Raji (cell line): Measurements from ENCODE around the gene PHYKPL.

Experiments used
- POLR2A ChIP-seq: IDR thresholded peaks from 2 replicates; pipeline ENCODE4 v1.6.1; 2011; ENCODE audit warnings: low read depth, low read length, control low read depth; ENCODE audit not compliant: insufficient read depth

PHYKPL gene

DNA sequence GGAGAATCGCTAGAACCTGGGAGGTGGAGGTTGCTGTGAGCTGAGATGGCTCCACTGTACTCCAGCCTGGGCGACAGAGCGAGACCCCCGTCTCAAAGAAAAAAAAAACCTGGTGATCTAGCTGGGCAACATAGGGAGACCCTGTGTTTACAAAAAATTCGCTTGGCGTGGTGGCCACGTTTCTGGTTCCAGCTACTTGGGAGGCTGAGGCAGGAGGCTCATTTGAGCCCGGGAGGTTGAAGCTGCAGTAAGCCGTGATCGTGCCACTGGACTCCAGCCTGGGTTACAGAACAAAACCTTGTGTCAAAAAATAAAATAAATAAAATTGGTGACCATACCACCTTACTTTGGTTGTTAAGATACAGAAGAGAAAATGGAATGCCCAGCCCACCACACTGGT is 30.1 kb downstream of the PHYKPL start:
- no peak for TF ChIP-seq POLR2A

DNA sequence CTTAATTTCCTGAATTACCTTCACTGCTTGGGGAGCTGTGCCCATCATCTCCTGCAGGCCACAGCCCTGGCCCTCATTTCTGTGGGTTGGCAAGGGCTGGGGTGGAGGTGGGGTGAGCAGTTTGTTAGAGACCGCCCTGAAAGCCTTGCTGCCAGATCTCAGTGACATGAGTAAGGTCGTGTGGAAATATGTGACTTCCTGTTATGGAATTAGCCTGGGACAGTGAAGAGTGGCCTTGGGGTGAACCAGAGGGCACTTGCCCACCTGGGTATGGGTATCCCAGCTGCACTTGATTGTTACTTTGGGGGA is 30.7 kb downstream of the PHYKPL start:
- no peak for TF ChIP-seq POLR2A

DNA sequence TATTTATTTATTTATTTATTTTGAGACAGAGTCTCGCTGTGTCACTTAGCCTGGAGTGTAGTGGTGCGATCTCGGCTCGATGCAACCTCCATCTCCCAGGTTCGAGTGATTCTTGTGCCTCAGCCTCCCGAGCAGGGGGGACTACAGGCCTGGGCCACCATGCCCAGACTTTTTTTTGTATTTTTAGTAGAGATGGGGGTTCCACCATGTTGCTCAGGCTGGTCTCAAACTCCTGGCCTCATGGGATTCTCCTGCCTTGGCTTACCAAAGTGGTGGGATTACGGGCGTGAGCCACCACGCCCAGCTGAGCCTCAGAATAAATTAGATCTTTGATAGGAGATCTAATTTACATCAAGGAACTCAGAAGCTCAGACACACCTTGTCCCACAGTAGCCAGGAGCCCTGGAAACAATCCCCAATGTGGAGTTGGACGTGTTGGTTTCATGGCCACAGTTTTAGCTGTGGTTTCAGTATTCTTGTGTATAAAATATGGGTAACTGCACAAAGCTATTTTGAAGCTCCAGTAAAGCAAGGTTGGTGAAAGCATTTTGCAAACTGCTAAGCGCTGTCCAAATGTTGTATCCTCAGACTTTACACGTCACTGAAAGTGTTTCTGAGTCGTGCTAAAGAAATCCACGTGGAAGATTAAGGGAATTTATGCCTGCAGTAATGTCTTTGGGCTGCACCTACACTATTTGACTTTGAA is 31.2 kb downstream of the PHYKPL start:
- no peak for TF ChIP-seq POLR2A

DNA sequence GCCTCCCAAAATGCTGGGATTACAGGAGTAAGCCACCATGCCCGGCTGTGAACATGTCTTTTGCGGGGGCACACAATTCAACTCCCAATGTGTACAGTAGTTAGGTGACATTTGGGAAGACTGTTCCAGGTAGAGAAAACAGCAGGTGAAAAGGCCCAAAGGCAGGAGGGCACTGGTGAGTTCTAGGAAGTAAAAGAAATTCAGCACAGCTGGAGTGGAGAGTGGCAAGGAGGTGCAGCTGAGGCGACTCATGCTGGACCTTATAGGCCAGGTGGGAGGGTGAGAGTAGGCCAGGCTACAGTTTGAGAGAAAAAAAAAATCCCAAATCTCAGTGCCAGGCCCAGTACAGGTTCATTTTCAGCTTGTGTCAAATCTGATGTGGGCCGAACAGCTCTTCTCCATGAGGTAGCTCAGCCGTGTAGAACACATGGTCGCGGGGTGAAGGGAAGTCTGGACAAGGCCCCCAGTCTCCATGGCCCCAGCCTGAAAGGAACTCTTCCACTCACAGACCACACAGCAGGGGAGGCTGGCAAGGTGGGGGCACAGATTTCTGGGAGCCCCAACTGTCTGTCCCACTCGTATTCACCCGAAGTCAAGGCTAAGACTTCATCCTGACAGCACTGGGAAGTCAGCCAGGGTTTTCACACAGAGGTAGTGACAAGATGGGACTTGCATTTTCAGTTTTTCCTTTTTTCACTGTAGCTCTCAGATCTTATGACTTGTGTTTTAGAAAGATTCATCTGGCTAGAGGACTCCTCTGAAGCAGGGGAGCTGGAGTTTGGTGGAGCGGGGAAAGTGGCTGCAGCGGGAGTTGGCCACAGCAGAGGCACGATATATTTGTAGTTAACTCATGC is 32.8 kb downstream of the PHYKPL start:
- no peak for TF ChIP-seq POLR2A

DNA sequence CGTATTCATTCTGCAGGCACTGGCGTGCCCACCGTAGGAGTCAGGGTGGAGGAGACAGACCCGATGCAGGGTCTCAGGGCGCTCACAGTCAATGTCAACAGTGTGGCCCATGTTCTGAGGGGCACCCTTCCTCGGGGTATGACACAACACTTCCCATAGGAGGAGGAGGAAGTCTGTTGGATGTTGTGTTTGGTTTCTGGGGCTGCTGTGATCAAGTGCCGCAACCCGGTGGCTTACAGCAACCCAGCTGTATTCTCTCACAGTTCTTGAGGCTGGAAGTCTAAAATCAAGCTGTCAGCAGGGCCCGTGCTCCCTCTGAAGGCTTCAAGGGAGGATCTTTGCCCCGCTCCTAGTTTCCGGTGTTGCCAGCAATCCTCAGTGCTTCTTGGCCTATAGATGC is 33.9 kb downstream of the PHYKPL start:
- TF ChIP-seq POLR2A, result no peak

DNA sequence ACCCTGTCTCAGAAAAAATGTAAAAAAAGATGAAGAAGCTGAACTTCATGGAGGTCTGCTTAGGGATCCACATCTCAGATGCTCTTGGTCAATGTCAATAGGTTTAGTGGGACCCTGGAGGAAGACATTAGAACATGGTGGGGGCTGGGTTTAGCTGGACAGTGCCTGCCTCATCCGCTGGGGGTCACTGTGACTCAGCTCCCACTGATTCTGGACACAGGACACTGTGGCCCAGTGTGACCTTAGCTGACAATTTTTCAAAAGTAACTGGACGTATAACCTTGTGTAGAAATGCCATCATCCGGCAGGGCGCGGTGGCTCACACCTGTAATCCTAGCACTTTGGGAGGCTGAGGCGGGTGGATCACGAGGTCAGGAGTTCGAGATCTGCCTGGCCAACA is 35.6 kb downstream of the PHYKPL start:
- no peak for TF ChIP-seq POLR2A

DNA sequence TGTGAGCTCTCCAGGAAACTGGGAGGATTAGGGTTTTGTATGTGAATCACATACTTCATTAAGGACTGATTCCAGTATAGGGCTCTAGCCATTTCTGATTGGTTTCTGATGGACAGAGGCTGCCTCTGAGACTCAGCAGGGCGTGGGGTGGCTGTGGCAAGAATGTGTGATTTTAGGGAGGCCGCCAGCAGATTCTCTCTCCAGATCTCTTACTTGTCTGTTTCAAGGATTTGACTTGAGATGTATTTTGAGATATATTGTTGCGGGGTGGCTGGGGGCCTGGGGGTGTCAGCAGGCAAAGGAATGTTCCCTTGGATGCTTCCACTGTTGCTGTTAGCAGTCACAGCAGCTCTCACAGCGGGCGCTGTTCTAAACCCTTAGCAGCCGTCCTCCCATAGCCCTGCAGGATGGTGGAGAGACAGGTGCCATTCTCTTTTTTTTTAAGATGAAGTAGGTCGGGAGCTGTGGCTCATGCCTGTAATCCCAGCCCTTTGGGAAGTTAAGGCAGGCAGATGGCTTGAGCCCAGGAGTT is 36.3 kb downstream of the PHYKPL start:
- no peak for TF ChIP-seq POLR2A

DNA sequence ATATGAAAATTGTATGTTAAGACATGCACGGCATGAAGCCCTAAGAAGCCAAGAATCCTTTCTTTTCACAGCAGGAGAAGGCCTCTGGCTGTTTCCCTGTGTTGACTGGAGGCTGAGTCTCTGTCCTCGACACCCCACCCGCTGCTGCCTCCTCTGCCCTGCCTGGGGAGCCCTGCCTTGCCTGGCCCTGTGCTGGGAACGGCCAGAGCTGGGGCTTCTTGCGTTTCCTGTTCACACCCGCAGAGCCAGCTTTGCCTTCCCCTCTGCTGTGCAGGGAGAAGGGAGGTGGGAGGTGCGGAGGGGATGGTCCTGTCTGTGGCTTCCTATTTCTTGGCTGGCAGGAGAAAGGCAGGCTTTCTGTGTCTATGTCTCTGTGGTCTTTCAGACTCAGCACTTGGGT is 38.6 kb downstream of the PHYKPL start:
- no peak for TF ChIP-seq POLR2A

DNA sequence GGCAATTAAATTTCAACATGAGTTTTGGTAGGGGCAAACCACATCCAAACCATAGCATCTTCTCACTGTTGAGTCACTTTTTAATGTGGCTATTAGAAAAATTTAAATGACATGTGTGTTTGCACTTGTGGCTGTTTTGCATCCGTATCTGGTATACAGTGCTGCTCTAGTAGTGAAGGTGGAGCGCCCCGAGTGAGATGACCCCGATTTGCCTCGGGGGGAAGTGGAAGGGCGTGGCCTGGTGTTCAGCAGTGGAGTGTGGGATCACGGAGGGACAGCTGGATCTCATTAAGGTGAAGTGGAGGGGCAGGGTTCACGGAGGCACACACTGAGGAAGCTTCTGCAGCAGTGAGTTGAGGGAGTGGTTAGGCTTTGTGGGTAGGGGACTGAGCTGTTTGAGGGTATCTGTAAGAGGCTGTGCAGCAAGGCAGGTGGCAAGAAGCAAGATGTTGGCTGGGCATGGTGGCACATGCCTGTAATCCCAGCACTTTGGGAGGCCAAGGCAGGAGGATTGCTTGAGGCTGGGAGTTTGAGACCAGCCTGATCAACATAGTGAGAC is 39.3 kb downstream of the PHYKPL start:
- no peak for TF ChIP-seq POLR2A

DNA sequence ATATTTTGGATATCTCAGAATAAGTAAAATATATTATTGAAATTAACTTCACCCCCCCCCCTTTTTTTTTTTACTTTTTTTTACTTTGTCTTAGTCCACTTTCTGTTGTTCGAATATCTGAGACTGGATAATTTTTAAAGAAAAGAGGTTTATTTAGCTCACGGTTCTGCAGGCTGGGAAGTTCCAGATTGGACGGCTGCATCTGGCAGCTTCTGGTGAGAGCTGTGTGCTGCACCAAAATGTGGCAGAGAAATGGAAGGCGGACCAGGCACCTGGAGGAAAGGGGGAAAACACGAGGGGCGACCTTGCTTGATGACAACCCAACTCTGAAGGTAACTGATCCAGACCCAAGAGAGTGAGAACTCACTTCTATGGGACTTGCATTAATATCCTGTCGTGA is 39.8 kb downstream of the PHYKPL start:
- TF ChIP-seq POLR2A, result no peak

DNA sequence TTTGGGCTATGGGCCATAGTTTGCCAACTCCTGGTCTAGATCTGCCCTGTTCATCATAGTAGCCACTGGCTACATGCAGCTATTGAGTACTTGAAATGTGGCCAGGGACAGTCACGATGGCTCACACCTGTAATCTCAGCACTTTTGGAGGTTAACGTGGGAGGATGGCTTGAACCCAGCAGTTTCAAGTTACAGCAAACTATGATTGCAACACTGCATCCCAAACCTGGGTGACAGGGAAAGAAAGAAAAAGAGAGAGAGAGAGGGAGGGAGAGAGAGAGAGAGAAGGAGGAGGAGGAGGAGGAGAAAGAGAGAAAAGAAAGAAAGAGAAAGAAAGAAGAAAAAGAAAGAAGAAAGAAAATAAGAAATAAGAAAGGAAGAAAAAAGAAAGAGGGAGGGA is 40.4 kb downstream of the PHYKPL start:
- no peak for TF ChIP-seq POLR2A

DNA sequence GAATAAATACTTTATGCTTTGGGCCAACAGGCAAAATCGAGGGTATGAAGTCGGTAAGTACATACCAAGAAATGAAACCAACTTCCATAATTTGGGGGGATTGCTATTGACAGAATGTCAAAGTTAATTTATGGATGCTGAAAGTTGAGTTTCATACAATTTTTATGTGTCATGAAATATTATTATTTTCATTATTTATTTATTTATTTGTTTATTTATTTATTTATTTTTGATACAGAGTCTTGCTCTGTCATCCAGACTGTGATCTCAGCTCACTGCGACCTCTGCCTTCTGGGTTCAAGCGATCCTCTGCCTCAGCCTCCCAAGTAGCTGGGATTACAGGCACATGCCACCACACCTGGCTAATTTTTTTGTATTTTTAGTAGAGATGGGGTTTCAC is 40.9 kb downstream of the PHYKPL start:
- TF ChIP-seq POLR2A, result no peak

DNA sequence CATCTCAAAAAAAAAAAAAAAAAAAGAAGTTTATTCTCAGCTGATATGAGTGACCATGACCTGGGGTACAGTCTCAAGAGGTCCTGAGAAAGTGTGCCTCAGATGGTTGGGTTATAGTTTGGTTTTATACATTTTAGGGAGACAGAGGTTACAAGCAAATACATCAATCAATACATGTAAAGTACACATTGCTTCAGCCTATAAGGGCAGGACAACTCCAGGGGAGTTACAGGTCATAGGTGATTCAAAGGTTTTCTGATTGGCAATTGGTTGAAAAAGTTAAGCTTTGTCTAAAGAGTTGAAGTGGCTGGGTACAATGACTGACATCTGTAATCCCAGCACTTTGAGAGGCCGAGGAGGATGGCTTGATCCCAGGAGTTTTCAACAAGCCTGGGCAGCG is 43.2 kb downstream of the PHYKPL start:
- no peak for TF ChIP-seq POLR2A

DNA sequence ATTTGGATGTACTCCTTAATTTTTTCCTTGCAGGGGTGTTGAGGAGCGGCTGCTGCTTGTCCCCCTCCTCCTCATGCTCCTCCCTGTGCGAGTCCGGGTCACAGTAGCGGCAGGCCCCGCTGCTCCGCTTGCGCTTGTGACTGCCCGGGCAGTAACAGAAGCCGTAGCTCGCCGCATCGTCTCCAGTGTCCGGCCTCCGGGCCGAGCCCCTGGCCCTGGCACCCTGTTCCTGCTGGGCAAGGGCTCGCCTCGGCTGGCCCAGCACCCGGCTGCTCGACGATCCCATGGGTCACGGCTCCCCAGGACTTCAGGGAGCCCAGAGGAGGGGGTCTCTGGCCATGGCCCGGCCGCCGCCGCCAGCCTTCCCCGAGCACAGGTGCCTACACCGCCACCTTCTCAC is 45.6 kb downstream of the PHYKPL start, which contains the start of gene GMCL2:
TSS of gene GMCL2 (minus strand) at position 358 of the 400 bp plus-strand sequence. CDS start at position 286, 72 bp downstream.
- no peak for TF ChIP-seq POLR2A

DNA sequence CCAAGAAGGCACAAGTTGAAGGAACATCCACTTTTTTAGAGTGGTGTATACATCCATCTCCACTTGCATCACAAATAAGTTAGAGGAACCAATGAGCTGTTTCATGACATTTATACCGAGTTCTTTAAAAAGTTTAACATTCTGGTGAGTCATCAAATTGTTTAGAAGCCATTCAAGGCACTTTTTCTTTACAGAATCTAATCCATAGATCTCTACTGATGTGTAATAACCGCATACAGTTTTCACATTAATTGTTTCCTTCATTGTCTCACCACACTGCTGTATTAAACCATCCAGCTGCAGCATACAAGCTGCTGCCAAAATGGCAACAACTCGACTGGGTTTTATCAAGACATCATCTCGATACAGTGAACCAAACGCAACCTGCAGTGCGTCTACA is 46.2 kb downstream of the PHYKPL start:
- no peak for TF ChIP-seq POLR2A
